Retinal pigment epithelial cell (primary cell): ENCODE measurements around the gene RNF126.
"Not testable (repeated sequence)": the region's sequence is repeated elsewhere in the genome, so short reads cannot be mapped to it uniquely, and the experiment has no call there.

Source experiments
- DNase-seq: peaks from one replicate; pipeline ENCODE4 v3.0.0-alpha.2; 2010; ENCODE audit warnings: low read depth
- H3K4me3 ChIP-seq: 2 replicates; pipeline ENCODE4 v1.5.1; 2011; ENCODE audit warnings: mild to moderate bottlenecking, low read length, control low read depth, moderate library complexity
- TF ChIP-seq, protein P1 (sequence below): conservative IDR thresholded peaks from 2 replicates; pipeline ENCODE4 v1.5.1; 2011; ENCODE audit warnings: low read depth, low read length, control low read depth, inconsistent platforms

Gene RNF126

GRCh38 chr19:677601-678436 is 14.8 kb upstream of the RNF126 start:
- TF ChIP-seq, protein P1, sequence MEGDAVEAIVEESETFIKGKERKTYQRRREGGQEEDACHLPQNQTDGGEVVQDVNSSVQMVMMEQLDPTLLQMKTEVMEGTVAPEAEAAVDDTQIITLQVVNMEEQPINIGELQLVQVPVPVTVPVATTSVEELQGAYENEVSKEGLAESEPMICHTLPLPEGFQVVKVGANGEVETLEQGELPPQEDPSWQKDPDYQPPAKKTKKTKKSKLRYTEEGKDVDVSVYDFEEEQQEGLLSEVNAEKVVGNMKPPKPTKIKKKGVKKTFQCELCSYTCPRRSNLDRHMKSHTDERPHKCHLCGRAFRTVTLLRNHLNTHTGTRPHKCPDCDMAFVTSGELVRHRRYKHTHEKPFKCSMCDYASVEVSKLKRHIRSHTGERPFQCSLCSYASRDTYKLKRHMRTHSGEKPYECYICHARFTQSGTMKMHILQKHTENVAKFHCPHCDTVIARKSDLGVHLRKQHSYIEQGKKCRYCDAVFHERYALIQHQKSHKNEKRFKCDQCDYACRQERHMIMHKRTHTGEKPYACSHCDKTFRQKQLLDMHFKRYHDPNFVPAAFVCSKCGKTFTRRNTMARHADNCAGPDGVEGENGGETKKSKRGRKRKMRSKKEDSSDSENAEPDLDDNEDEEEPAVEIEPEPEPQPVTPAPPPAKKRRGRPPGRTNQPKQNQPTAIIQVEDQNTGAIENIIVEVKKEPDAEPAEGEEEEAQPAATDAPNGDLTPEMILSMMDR, result no peak
- DNase-seq, result no peak
- H3K4me3 ChIP-seq, result peak overlapping the region; percentile 88

- H3K4me3 ChIP-seq, result peak overlapping the region; percentile 88
- peak; percentile 85 for DNase-seq
- TF ChIP-seq, protein P1, result no peak
Observed at GRCh38 chr19:677201-677600, 14.2 kb upstream of the RNF126 start.

DNA sequence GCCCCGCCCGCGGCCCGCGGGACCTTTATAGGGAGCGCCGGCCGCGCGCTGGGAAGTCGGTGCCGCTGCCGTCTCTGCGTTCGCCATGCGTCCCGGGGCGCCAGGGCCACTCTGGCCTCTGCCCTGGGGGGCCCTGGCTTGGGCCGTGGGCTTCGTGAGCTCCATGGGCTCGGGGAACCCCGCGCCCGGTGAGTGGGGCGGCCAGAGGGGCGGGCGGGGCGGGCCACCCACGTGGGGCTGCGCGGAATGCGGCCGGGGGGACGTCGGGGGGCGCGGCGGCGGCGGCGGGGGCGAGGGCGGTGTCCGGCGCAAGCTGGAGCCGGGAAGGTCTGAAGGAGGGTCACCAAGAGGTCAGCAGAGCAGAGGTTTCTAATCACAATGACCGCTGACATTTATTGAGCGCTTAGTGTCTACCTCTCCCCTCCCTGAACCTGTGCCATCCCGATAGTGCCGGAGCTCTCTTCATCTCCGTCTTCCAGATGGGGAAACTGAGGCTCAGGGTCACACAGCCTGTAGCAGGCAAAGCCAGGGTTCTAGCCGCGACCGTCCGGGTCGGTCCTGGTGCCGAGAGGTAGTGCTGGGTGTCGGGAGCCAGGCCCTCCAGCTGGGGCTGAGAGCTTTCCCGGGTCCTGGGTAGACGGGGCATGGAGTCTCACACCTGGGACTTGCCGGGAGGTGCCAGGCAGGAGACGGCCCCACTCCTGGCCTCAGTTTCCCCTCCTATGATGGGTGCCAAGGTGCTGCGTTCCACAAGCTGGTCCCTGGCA is 13.5 kb upstream of the RNF126 start, which contains the start of gene FSTL3:
Gene FSTL3, plus strand, starts transcription at position 54 of the 767 bp plus-strand sequence. Its CDS starts 32 bp downstream, at position 86.
- TF ChIP-seq, protein P1, result no peak
- peak within 1 kb of the TSS; percentile 88 for H3K4me3 ChIP-seq
- peak; percentile 17 for DNase-seq

DNA sequence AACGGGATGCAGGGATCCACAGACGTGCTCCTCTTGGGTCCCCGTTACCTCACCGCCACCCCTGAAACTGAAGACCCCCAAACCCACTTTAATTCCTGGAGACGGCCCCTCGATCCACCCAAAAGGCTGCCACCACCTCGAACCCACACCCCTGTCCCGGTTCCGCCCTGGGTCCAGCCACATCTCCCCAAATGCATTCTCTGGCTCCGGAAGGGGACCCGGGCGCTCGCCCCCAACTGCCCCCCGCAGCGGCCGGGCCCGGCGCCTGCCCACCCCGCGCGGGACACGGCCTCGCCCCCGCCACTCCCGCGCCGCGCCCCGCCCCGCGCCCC is 13.0 kb upstream of the RNF126 start:
- TF ChIP-seq, protein P1, result no peak
- H3K4me3 ChIP-seq, result peak overlapping the region; percentile 46
- no peak for DNase-seq

GRCh38 chr19:674282-675151 is 11.5 kb upstream of the RNF126 start:
- TF ChIP-seq, protein P1, result no peak
- no peak overlapping the region for H3K4me3 ChIP-seq
- DNase-seq, result no peak

- TF ChIP-seq, protein P1, result peak; percentile 8
- no peak overlapping the region for H3K4me3 ChIP-seq
Observed at GRCh38 chr19:670609-671075, 7.6 kb upstream of the RNF126 start.

GRCh38 chr19:668675-669434 is 5.8 kb upstream of the RNF126 start:
- not testable (repeated sequence) for H3K4me3 ChIP-seq
- DNase-seq, result peak; percentile 21

More at GRCh38 chr19:670609-671075, 7.6 kb upstream of the RNF126 start:
- no peak for DNase-seq

DNA sequence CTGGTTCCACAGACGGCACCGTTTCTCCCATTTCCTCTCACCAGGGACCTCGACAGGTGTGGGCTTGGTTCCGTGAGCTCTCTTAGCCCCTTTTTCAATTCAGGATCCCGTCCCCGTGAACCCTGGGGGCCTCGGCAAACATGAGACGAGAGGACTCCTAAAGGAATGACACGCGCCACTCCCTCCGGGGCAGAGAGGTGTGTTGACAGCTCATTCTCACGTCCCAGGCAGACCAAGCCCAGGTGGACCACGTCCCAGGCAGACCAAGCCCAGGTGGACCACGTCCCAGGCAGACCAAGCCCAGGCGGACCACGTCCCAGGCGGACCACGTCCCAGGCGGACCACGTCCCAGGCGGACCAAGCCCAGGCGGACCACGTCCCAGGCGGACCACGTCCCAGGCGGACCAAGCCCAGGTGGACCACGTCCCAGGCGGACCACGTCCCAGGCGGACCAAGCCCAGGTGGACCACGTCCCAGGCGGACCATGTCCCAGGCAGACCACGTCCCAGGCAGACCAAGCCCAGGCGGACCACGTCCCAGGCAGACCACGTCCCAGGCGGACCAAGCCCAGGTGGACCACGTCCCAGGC is 4.1 kb upstream of the RNF126 start:
- H3K4me3 ChIP-seq, DNase-seq: not testable (repeated sequence)
